SKM-1 treated with dmso at 0.1 percent for 144 hours (cell line): ENCODE data around the gene DOCK2.
"Not testable (repeated sequence)": the region's sequence is repeated elsewhere in the genome, so short reads cannot be mapped to it uniquely, and the experiment has no call there.

ENCODE experiments used
- DNase-seq: peaks from one replicate; lab custom pipeline; 2025; ENCODE audit not compliant: unreplicated experiment; lab: John Stamatoyannopoulos, UW

DOCK2 gene

GRCh38 chr5:169751490-169751889 lies 114.4 kb downstream of the DOCK2 start:
- no peak for DNase-seq

- not testable (repeated sequence) for DNase-seq
Observed at GRCh38 chr5:169752566-169752965, 115.5 kb downstream of the DOCK2 start.

- DNase-seq: peak; percentile 45
Observed at GRCh38 chr5:169753795-169754194, 116.7 kb downstream of the DOCK2 start.

- no peak for DNase-seq
Observed at GRCh38 chr5:169754737-169755136, 117.7 kb downstream of the DOCK2 start.

- DNase-seq: no peak
Observed at GRCh38 chr5:169756071-169756765, 119.1 kb downstream of the DOCK2 start.

GRCh38 chr5:169757016-169757415 lies 119.9 kb downstream of the DOCK2 start:
- no peak for DNase-seq

- no peak for DNase-seq
Observed at GRCh38 chr5:169758886-169759285, 121.8 kb downstream of the DOCK2 start.

- no peak for DNase-seq
Observed at GRCh38 chr5:169760229-169760628, 123.2 kb downstream of the DOCK2 start.

GRCh38 chr5:169762338-169763095 lies 125.4 kb downstream of the DOCK2 start:
- DNase-seq: no peak

GRCh38 chr5:169763376-169764017 lies 126.4 kb downstream of the DOCK2 start:
- no peak for DNase-seq

- DNase-seq: no peak
Observed at GRCh38 chr5:169764018-169764378, 126.9 kb downstream of the DOCK2 start.

GRCh38 chr5:169765176-169765996 lies 128.3 kb downstream of the DOCK2 start:
- no peak for DNase-seq

GRCh38 chr5:169766943-169767342 lies 129.9 kb downstream of the DOCK2 start:
- DNase-seq: not testable (repeated sequence)

- DNase-seq: no peak
Observed at GRCh38 chr5:169767938-169768337, 130.9 kb downstream of the DOCK2 start.

GRCh38 chr5:169768416-169768815 lies 131.3 kb downstream of the DOCK2 start:
- DNase-seq: no peak

GRCh38 chr5:169770109-169770508 lies 133.0 kb downstream of the DOCK2 start:
- no peak for DNase-seq

- no peak for DNase-seq
Observed at GRCh38 chr5:169772256-169772655, 135.2 kb downstream of the DOCK2 start.

- no peak for DNase-seq
Observed at GRCh38 chr5:169772688-169773087, 135.6 kb downstream of the DOCK2 start.

GRCh38 chr5:169777159-169777558 lies 140.1 kb downstream of the DOCK2 start:
- no peak for DNase-seq

- peak; percentile 6 for DNase-seq
Observed at GRCh38 chr5:169778622-169779596, 141.8 kb downstream of the DOCK2 start.
